Measurements from ENCODE around the gene IGF1R. TPM values are rescaled to one million over a fixed set of nuclear protein-coding genes. Genes with fewer than 3 reads are reported as not detected.

The IGF1R gene
- total RNA-seq, 2 experiments from 2014 or later = 22.8 to 24.7 TPM

DNA sequence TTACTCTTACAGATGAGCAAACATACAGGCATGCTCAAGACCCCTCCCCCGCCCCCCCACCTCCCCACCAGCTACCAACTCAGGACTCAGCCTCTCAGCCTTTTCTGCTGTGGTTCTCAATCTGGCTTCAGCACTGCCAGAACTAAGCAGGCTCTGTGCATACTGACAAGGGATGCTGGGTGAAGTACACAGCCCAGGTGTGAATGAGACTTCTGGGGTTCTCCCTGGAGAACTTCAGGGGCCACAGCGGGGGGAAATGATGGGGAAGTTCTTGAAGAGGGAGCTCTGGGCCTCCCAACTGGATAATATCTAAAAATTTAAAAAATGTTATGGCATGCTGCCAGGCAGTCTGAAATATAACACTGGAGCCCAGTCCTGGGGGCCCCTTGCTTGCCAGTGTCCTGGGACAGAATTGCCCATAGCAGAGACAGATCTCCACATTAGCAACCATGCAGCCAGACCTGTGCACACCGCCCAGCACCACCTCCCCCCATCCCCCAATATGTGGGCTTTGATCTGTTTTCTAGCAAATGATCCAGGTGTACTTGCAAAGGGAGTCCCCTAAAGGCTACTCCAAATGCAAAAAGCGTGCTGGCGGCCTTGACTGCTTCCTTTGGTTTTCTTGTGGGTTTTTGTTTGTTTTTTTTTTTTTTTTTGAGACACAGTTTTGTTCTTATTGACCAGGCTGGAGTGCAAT lies 317.9 kb downstream of the IGF1R start:
- Mint-ChIP-seq H3K36me3 (ENCODE audit: low read depth) (peaks cover 16% of the 10 kb centered on the region), H3K27me3 (no peaks in the 10 kb centered on the region), H3K4me3 (no peak overlapping the region), H3K27ac (no peak overlapping the region), H3K4me1 (ENCODE audit: low read depth) (no peaks in the 10 kb centered on the region), H3K9me3 (peaks cover 10% of the 10 kb centered on the region)
- POLR2A ChIA-PET = no interaction called here
- no peak for ATAC-seq
- CTCF ChIA-PET = no interaction called here
- TF ChIP-seq, protein P1, sequence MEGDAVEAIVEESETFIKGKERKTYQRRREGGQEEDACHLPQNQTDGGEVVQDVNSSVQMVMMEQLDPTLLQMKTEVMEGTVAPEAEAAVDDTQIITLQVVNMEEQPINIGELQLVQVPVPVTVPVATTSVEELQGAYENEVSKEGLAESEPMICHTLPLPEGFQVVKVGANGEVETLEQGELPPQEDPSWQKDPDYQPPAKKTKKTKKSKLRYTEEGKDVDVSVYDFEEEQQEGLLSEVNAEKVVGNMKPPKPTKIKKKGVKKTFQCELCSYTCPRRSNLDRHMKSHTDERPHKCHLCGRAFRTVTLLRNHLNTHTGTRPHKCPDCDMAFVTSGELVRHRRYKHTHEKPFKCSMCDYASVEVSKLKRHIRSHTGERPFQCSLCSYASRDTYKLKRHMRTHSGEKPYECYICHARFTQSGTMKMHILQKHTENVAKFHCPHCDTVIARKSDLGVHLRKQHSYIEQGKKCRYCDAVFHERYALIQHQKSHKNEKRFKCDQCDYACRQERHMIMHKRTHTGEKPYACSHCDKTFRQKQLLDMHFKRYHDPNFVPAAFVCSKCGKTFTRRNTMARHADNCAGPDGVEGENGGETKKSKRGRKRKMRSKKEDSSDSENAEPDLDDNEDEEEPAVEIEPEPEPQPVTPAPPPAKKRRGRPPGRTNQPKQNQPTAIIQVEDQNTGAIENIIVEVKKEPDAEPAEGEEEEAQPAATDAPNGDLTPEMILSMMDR (IDR thresholded peaks at IDR 0.05) = no peak
- no peak for DNase-seq
- intact Hi-C loops (cut with micrococcal nuclease) = no loop called here

DNA sequence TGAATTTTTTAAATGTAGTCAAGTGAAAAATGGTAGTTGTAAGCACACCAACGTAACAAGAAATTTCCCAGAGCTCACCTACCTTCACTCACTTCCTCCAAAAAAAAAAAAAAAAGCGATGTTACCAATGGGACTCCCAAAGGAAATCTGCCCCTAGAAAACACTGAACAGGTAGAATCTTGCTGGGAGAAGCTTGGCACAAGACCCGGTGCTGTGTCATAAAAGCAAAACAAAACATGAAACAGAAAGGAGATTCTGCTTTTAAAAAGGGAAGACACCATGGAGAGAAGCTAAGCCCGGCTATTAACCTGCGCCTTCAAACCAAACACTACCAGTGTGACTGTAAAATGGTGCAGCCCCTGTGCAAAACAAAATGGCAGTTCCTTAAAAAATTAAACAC lies 318.8 kb downstream of the IGF1R start:
- H3K36me3 Mint-ChIP-seq (ENCODE audit: low read depth) = peaks cover 8% of the 10 kb centered on the region
- intact Hi-C loops (cut with micrococcal nuclease) = no loop called here
- DNase-seq (no peak), ATAC-seq (no peak)
- H3K4me3 Mint-ChIP-seq = no peak overlapping the region
- POLR2A ChIA-PET = no interaction called here
- H3K4me1 Mint-ChIP-seq (ENCODE audit: low read depth) = no peaks in the 10 kb centered on the region
- H3K9me3 Mint-ChIP-seq = peaks cover 3% of the 10 kb centered on the region
- CTCF ChIA-PET = no interaction called here
- H3K27me3 Mint-ChIP-seq = no peaks in the 10 kb centered on the region
- H3K27ac Mint-ChIP-seq = no peak overlapping the region
- TF ChIP-seq, protein P1 (IDR thresholded peaks at IDR 0.05) = no peak

DNA sequence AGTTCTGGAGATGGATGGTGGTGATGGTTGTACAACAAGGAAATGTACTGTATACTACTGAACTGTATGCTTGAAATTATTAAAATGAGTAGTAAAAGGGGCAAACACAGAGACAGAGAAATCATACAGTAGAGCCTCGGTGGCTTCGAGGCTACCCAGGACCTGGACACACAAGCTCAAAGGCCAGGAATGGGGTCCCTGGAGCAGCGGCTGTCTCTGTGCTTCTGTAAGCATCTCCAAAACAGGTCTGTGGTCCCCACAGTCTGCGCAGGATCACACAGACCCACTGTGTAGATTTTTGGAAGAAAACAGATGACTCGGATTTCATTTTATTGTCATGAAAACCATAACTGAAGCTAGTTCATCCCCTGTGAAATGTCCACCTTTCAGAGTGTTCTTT lies 319.6 kb downstream of the IGF1R start:
- CTCF ChIA-PET = no interaction called here

DNA sequence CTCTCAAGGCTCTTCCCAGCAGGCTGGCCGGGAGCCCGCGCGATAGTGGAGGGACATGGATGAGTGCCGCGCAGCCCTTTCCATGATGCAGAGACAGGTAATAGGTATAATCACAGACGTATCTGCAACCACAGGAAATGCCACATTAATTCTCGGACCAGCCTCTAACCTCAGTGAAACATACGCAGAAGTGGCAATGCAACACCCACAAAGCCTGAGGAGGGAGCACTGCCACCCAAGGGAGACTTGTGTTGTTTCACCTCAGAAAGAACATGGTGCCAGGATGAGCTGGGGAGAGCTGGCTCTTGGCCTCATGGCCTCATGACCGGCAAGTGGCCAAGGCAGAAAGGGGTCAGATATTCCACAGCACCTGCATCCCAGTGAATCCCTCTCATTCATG lies 320.2 kb downstream of the IGF1R start:
- Mint-ChIP-seq H3K4me3 (no peak overlapping the region), H3K36me3 (ENCODE audit: low read depth) (no peaks in the 10 kb centered on the region), H3K4me1 (ENCODE audit: low read depth) (no peaks in the 10 kb centered on the region), H3K27ac (no peak overlapping the region), H3K27me3 (no peaks in the 10 kb centered on the region), H3K9me3 (peaks cover 1% of the 10 kb centered on the region)
- no peak for ATAC-seq
- ChIA-PET POLR2A (no interaction called here), CTCF (no interaction called here)
- intact Hi-C loops (cut with micrococcal nuclease) = no loop called here
- DNase-seq = no peak
- TF ChIP-seq, protein P1 (IDR thresholded peaks at IDR 0.05) = no peak

More for the DNA sequence above, 319.6 kb downstream of the IGF1R start:
- no peak for DNase-seq
- H3K27ac Mint-ChIP-seq = no peak overlapping the region
- POLR2A ChIA-PET = no interaction called here
- TF ChIP-seq, protein P1 (IDR thresholded peaks at IDR 0.05) = no peak
- no peaks in the 10 kb centered on the region for H3K27me3 Mint-ChIP-seq
- H3K4me1 Mint-ChIP-seq (ENCODE audit: low read depth) = no peaks in the 10 kb centered on the region
- no peaks in the 10 kb centered on the region for H3K36me3 Mint-ChIP-seq (ENCODE audit: low read depth)
- intact Hi-C loops (cut with micrococcal nuclease) = no loop called here
- H3K4me3 Mint-ChIP-seq = no peak overlapping the region
- H3K9me3 Mint-ChIP-seq = peaks cover 1% of the 10 kb centered on the region
- ATAC-seq = no peak

DNA sequence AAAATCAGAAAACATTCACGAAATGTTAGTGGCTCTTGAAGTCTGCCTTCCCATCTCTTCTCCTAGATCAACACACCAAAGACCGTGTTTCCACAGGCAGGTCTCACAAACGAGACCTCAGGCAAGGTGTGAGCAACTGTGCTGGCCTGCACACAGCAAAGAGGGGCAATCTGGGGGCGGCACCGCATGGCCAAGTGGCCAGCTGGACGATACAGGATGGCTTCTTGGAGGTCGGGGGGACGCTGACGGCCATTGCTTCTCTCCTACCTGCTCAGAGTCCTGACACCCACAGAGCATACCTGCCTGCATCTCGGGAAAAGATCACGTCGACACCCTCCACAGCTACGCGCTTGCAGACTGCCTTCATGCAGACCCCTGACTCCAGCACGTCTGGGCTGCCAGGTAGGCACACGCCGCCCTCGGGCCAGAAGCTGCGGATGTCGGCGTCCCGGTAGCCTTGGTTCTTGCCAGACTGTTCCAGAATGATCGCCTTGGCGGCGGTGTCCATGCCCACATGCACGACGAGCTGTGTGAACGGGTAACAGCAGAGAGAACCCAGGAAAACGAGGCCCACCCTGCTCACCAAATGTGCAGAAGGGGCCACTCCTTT lies 320.9 kb downstream of the IGF1R start:
- no peak for DNase-seq
- Mint-ChIP-seq H3K27me3 (no peaks in the 10 kb centered on the region), H3K4me3 (no peak overlapping the region), H3K27ac (no peak overlapping the region), H3K4me1 (ENCODE audit: low read depth) (no peaks in the 10 kb centered on the region), H3K9me3 (peaks cover 1% of the 10 kb centered on the region), H3K36me3 (ENCODE audit: low read depth) (no peaks in the 10 kb centered on the region)
- CTCF ChIA-PET = no interaction called here
- TF ChIP-seq, protein P1 (IDR thresholded peaks at IDR 0.05) = no peak
- no peak for ATAC-seq
- intact Hi-C loops (cut with micrococcal nuclease) = no loop called here
- POLR2A ChIA-PET = no interaction called here

All from activated CD8-positive, alpha-beta T cell treated with anti-CD3 and anti-CD28 coated beads for 36 hours (primary cell).